H1 (cell line): ENCODE results near the gene IP6K3. TPM values are rescaled to one million over a fixed set of nuclear protein-coding genes. Genes with fewer than 3 reads are reported as not detected.

Experiments used
- GTF2F1 ChIP-seq: IDR thresholded peaks from 2 replicates; pipeline ENCODE4 v1.6.1; 2012; ENCODE audit warnings: low read depth, low read length, improper control_type of control experiment, borderline replicate concordance
- SP1 ChIP-seq: IDR thresholded peaks from 2 replicates; pipeline ENCODE4 v1.6.1; 2011; ENCODE audit warnings: low read depth, low read length
- TAF7 ChIP-seq: optimal IDR thresholded peaks from 2 replicates; pipeline ENCODE3; 2011; ENCODE audit warnings: low read depth, mild to moderate bottlenecking, inconsistent platforms, low read length, moderate library complexity, borderline replicate concordance
- polyA plus RNA-seq, 7 experiments: library from polyadenylated mRNA; depleted of rRNA in 3 of 7; stranded (reverse) in 5 of 7; unstranded in 2 of 7; fragments of >200 nt in 5 of 7; fragments of 200-250 nt in 2 of 7; gene quantifications; 1 replicate in 5 of 7; 2 replicates in 1 of 7; 4 replicates in 1 of 7; pipeline versions ENCODE4 v1.2.1 to v1.2.3, GENCODE V29; 2011 to 2013; ENCODE audit warnings: missing spikeins in 2 of 7, mixed read lengths in 2 of 7
- total RNA-seq: library from RNA; stranded (reverse); fragmentation: NEBNext Ultra II Directional; extraction: Animal tissue kit (Norgen Biotek cat#: 25700); gene quantifications from 2 replicates; pipeline ENCODE4 v1.2.1, GENCODE V29; 2021

Gene IP6K3
- total and polyA plus RNA-seq, 2 of the 8 experiments (the other 6 are each of a cell fraction or from before 2014, with no cell fraction given), result 0.22 to 0.73 TPM

DNA sequence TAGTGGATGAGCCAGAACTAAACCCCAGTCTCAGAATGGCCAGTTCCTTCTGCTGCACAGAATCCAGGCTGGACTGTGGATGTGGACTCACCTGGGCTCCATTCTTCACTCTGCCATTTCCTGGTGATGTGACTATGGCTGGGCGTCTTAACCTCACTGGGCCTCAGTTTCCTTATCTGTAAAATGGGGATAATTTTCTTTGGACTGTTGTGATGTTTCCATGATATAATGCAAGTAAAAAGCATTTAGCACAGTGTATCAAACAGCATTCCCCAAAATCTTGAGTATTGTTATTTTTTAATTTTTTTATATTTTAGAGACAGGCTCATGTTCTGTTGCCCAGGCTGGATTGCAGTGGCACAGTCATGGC lies 5.9 kb upstream of the IP6K3 start (continued):
- TF ChIP-seq SP1, result no peak
- TF ChIP-seq GTF2F1, result no peak
- no peak for TF ChIP-seq TAF7
- TF ChIP-seq, all 59 proteins: peak for 0
